Measurements from ENCODE around the gene CMC2.

Gene CMC2

GRCh38 chr16:81006813-81007695, at the start of gene CMC2, which contains the start of gene CENPN:
Gene CMC2 (minus strand): TSS chr16:81006885. CDS start chr16:80997394, 9,491 bp downstream.
Gene CENPN (plus strand): TSS chr16:81007214. CDS start chr16:81011940, 4,726 bp downstream.
- peak within 1 kb of the TSS; percentile 67 to 95 for H3K4me3 ChIP-seq
- DNase-seq: peak; percentile 100
- no peaks in the 10 kb centered on the region for H3K27me3 ChIP-seq
- intact Hi-C loops (cut with DNase I; ENCODE audit: low total_unique reads): loop anchor here (2.0 to 5.0 kb wide), 2 partner anchors 70 to 175 kb away; partner anchors contain the start of gene C16orf46
- peaks cover 0 to 21% (median 17%) of the 10 kb centered on the region in 4 donors for H3K4me1 ChIP-seq
- peak within 1 kb of the TSS; percentile 94 to 98 for H3K27ac ChIP-seq
- TF ChIP-seq, protein P1, sequence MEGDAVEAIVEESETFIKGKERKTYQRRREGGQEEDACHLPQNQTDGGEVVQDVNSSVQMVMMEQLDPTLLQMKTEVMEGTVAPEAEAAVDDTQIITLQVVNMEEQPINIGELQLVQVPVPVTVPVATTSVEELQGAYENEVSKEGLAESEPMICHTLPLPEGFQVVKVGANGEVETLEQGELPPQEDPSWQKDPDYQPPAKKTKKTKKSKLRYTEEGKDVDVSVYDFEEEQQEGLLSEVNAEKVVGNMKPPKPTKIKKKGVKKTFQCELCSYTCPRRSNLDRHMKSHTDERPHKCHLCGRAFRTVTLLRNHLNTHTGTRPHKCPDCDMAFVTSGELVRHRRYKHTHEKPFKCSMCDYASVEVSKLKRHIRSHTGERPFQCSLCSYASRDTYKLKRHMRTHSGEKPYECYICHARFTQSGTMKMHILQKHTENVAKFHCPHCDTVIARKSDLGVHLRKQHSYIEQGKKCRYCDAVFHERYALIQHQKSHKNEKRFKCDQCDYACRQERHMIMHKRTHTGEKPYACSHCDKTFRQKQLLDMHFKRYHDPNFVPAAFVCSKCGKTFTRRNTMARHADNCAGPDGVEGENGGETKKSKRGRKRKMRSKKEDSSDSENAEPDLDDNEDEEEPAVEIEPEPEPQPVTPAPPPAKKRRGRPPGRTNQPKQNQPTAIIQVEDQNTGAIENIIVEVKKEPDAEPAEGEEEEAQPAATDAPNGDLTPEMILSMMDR (IDR thresholded peaks at IDR 0.05): peak in 1 of 2 experiments; percentile 4
- no peaks in the 10 kb centered on the region for H3K36me3 ChIP-seq
- H3K9me3 ChIP-seq: no peaks in the 10 kb centered on the region

- no peak for DNase-seq
- Histone ChIP-seq H3K27me3 (no peaks in the 10 kb centered on the region), H3K36me3 (no peaks in the 10 kb centered on the region), H3K4me3 (no peak overlapping the region), H3K4me1 (no peaks in the 10 kb centered on the region), H3K27ac (no peak overlapping the region), H3K9me3 (peaks cover 4 to 10% (median 10%) of the 10 kb centered on the region in 3 donors)
- TF ChIP-seq, protein P1 (IDR thresholded peaks at IDR 0.05): no peak
- intact Hi-C loops (cut with DNase I; ENCODE audit: low total_unique reads): no loop called here
Measured at GRCh38 chr16:81053761-81054160, 47.1 kb upstream of the CMC2 start.

- Histone ChIP-seq H3K4me3 (no peak overlapping the region), H3K9me3 (no peaks in the 10 kb centered on the region), H3K4me1 (peaks cover 0 to 19% (median 3%) of the 10 kb centered on the region in 4 donors), H3K27me3 (no peaks in the 10 kb centered on the region), H3K27ac (no peak overlapping the region), H3K36me3 (peaks cover 46 to 63% (median 47%) of the 10 kb centered on the region in 3 donors)
- TF ChIP-seq, protein P1 (IDR thresholded peaks at IDR 0.05): no peak
- intact Hi-C loops (cut with DNase I; ENCODE audit: low total_unique reads): no loop called here
- no peak for DNase-seq
Measured at GRCh38 chr16:81042821-81043220, 36.1 kb upstream of the CMC2 start.

- DNase-seq: no peak
- Histone ChIP-seq H3K36me3 (peaks cover 46 to 63% (median 47%) of the 10 kb centered on the region in 3 donors), H3K27me3 (no peaks in the 10 kb centered on the region), H3K9me3 (no peaks in the 10 kb centered on the region), H3K4me3 (no peak overlapping the region), H3K27ac (no peak overlapping the region), H3K4me1 (peaks cover 0 to 30% (median 11%) of the 10 kb centered on the region in 4 donors)
- intact Hi-C loops (cut with DNase I; ENCODE audit: low total_unique reads): no loop called here
- TF ChIP-seq, protein P1 (IDR thresholded peaks at IDR 0.05): no peak
Measured at GRCh38 chr16:81041696-81042095, 35.0 kb upstream of the CMC2 start.

- no peak for DNase-seq
- intact Hi-C loops (cut with DNase I; ENCODE audit: low total_unique reads): no loop called here
Measured at GRCh38 chr16:81040842-81041241, 34.2 kb upstream of the CMC2 start.

More at GRCh38 chr16:81040842-81041241, 34.2 kb upstream of the CMC2 start:
- TF ChIP-seq, protein P1 (IDR thresholded peaks at IDR 0.05): no peak
- Histone ChIP-seq H3K4me3 (no peak overlapping the region), H3K27me3 (no peaks in the 10 kb centered on the region), H3K27ac (no peak overlapping the region), H3K4me1 (peaks cover 0 to 34% (median 14%) of the 10 kb centered on the region in 4 donors), H3K36me3 (peaks cover 46 to 61% (median 47%) of the 10 kb centered on the region in 3 donors), H3K9me3 (no peaks in the 10 kb centered on the region)
